NCI-H2196 (cell line): ENCODE results near the gene RGS4.

ENCODE experiments used
- DNase-seq: peaks from one replicate; lab custom pipeline; 2025; ENCODE audit not compliant: unreplicated experiment; lab: John Stamatoyannopoulos, UW

Gene RGS4

DNA sequence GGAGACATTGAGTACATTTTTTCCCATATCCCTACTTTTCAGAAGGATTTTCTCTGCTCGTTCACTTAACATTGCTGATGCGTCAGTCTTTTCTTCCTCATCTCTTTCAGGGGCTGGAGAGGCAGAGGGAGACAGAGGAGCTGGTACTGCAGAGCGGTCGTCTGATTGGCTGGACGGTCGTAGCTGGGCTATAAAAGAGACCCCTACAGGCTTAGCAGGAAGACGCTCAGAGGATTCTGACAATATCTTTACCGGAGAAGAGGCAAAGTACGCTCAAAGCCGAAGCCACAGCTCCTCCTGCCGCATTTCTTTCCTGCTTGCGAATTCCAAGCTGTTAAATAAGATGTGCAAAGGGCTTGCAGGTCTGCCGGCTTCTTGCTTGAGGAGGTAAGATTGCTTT is at the start of gene RGS4:
Gene RGS4 (plus strand): TSS at position 220 of the 400 bp plus-strand sequence. CDS start 124 bp downstream, at position 344.
- DNase-seq, result peak; percentile 16

- DNase-seq, result no peak
Observed at GRCh38 chr1:163022129-163022528, 47.0 kb upstream of the RGS4 start.

GRCh38 chr1:163027610-163028009 is 41.6 kb upstream of the RGS4 start:
- no peak for DNase-seq

- no peak for DNase-seq
Observed at GRCh38 chr1:163029901-163030300, 39.3 kb upstream of the RGS4 start.

DNA sequence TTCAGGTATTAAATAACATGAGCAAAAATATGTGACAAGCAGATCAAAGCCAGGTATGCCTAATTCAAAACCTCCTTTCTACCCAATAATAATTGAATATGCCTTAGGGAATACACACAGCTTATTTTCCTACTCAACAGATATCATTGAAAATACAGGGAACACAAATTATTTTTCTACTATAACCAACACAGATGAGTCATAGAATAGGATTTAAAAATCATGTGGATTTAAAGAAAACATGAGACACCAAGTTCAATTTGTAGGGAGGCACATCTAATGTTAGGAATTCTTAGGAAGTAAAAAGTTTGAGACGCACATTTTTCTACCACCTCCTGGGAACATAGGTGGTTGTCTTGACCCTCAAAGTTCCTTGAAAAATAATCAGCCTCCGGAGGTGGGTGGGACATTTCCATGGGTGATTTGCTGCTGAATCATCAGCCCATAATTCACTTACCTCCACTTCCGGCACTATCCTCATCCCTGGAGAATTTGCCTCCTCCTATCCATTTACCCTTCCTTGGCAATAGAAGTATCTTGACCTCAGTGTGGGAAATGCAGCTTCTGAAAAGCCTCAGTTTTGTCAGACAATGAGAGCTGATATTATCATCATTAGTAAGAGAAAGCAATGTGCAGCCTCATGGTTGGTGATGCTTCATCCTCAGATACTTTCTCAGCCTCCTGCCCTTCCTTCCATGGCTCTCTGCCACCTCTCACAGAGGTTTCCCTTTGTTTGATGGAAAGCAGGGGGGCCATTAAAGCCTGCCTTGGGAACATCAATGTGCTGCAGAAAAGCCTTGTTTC is 33.5 kb upstream of the RGS4 start:
- DNase-seq, result peak; percentile 16

DNA sequence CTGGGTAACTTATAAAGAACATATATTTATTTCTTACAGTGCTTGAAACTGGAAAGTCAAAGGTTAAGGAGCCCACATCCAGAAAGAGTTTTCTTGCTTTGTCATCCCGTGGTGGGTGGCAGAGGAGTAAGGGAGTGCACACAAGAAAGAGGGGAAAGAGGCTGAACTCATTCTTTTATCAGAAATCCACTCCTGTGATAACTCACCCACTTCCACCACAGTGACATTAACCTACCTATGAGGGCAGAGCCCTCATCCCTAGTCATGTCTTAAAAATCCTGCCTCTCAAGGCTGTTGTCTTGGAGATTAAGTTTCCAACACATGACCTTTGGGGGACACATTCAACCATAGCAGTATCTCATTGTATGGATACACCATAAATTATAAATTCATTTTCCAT is 32.5 kb upstream of the RGS4 start:
- DNase-seq, result no peak

DNA sequence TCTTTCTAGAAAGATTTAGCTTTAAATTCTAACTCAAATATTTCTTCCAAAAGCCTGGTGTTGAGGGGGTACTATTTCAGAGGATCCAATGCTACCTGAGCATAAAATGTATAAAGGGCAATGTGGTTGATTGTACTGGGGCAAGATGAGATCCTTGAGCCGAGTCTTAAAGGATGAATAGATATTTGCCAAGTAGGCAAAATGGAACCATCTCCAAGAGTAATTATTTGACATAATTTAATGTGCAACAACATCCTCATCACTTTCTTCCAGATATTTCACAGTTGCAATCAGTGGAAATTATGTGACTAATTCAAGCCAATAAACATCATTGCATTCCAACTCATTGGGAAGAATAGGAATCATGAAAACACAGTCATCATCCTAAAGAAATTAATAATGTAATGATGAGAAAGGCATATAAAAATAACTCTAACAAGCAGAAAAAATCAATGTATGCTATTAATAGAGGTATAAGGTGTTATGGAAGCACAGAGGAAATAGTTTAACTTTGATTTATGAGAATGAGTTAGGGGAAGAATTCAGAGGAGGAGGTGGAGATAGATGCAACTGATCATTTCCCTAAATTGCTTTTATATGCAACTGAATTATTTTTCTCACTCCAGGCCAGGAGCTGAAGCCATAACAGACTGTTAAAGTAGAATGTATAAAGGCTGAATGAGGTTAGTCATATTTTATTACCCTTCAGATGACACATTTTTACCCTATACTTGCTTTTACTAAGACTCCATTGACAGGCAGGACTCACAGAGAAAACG is 30.0 kb upstream of the RGS4 start:
- DNase-seq, result no peak

DNA sequence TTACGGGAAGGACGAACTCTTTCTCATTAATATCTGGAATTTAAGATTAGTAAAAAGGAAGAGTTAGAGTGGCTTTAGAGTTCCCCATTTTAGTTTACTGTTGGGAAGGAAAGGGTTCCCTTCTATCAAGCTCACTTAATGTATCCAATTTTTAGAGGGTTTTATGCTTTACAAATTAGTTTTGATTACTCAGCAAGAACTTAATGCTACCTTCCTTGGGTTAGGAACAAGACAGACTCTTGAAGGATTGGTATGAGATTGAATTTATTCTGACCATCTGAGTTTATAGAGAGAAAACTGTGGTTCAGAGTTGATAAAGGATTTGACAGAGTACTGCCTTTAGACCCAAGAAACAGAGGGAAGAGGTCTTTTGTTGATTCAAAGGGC is 29.5 kb upstream of the RGS4 start:
- no peak for DNase-seq

GRCh38 chr1:163046071-163046470 is 23.1 kb upstream of the RGS4 start:
- DNase-seq, result no peak

GRCh38 chr1:163047951-163048659 is 21.1 kb upstream of the RGS4 start:
- DNase-seq, result no peak

DNA sequence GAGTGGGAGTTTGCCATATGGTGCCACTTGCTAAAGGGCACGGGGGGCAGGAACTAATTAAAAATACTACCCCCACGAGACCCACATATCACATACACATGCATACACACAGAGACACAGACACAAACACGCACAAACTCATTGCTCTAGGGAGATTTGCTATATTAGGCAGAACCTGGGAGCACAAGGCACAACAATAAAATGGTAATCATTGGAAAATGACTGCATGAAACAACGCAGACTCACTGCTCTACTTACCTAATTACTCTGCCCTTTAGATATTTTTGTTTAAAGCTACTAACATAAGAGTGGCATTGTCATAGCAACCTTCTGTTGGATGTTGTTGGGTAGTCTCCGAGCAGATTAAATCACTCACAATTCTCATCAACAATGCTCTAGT is 20.3 kb upstream of the RGS4 start:
- DNase-seq, result no peak

DNA sequence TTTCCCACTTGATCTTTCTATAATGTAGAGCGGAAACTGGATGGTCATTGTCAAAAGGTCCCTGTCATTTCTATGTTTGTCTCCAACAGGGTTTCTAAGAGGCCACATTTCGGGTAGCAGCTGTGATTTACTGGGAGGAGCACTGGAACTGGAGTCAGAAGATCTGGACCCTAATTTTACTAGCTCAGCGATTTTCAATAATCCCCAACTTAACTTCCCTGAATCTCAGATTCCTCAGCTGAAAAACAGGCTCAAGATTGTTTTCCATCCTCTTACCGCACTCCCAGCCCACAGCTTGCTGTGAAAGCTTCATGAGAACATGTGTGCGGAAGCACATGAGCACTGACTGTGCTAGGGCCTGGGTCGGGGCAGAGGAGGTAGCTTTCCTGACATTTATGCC is 19.9 kb upstream of the RGS4 start:
- no peak for DNase-seq

DNA sequence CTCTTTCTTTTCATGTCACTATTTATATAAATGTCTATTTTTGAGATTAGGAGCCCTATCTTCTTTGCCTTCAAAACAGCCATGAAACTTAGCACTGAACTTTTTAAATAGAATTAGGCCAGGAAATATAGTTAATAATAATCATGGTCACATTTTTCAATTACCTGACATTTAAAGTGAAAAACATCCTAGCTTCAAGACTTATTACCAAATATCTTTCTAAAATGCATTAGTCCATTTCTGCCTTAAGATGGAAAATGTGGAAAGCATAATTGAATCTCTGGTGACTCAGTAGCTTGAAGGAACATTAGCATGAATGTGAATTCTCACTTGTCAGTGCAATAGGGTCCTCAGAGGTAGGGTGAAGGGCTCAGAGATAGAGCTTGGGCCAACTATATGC is 18.7 kb upstream of the RGS4 start:
- DNase-seq, result no peak

GRCh38 chr1:163054181-163054591 is 15.0 kb upstream of the RGS4 start:
- peak; percentile 51 for DNase-seq

- DNase-seq, result peak; percentile 54
Observed at GRCh38 chr1:163055005-163055404, 14.2 kb upstream of the RGS4 start.

DNA sequence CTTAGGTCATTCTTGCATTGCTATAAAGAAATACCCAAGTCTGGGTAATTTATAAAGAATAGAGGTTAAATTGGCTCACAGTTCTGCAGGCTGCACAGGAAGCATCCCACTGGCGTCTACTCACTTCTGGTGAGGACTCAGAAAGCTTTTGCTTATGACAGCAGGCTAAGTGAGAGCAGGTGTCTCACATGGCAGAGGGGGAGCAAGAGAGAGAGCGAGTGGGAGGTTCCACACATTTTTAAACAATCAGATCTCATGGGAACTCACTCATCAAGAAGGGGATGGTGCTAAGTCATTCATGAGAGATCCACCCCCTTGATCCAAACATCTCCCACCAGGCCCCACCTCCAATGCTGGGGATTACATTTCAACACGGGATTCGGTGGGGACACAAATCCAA is 13.6 kb upstream of the RGS4 start:
- DNase-seq, result peak; percentile 67

GRCh38 chr1:163056831-163057230 is 12.3 kb upstream of the RGS4 start:
- DNase-seq, result no peak

DNA sequence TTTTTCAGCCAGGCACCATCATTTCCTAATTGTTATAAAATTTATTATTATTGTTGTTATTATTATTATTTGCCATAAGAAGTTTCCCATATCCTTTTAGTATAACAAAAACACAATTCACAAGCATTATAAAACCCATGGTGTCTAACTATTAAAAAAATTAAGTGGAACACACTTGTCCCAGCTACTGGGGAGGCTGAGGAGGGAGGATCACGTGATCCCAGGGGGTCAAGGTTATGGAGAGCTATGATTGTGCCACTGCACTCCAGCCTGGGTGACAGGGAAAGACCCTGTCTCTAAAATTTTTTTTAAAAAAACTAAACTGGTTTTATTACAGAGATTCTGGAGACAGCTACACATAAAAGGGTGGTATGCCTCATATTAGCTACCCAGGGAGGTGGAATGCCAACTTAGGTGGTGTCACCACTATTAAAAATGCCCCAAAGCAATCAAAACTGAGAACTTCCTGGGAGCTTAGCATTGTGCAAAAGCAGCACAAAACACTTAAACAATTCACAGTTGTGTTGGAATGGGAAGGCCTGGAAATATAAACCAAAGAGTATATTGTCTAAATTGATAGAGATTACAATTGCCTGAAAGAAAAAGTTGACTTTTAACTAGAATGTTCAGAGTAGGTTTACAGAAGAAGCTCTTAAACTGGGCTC is 8.7 kb upstream of the RGS4 start:
- DNase-seq, result no peak

- DNase-seq, result no peak
Observed at GRCh38 chr1:163063143-163063542, 6.0 kb upstream of the RGS4 start.

- no peak for DNase-seq
Observed at GRCh38 chr1:163063610-163064009, 5.6 kb upstream of the RGS4 start.

DNA sequence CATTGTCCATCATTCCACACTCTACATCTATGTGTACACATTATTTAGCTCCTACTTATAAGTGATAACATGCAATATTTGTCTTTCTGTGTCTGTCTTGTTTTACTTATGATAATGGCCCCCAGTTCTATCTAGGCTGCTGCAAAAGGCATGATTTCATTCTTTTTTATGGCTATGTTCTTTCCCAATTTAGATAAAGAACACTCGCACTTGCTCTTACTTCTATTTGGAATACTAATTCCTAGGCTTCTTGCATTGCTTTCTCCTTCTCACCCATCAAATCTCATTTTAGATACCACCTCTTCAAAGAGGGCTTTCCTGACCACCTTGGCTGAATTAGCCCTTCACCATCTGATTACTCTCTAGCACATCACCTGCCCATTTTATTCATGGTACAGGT is 3.0 kb upstream of the RGS4 start:
- DNase-seq, result no peak
